ENCODE data around the gene ANKRA2. TPM values are rescaled to one million over a fixed set of nuclear protein-coding genes. Genes with fewer than 3 reads are reported as not detected.

ANKRA2 gene, protein sequence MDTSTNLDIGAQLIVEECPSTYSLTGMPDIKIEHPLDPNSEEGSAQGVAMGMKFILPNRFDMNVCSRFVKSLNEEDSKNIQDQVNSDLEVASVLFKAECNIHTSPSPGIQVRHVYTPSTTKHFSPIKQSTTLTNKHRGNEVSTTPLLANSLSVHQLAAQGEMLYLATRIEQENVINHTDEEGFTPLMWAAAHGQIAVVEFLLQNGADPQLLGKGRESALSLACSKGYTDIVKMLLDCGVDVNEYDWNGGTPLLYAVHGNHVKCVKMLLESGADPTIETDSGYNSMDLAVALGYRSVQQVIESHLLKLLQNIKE
- 10 to 100 TPM; 15.3 to 17.6 TPM for total RNA-seq

GRCh38 chr5:73565139-73565968 lies at the start of gene ANKRA2, which contains the start of gene UTP15:
ANKRA2 (minus strand) TSS chr5:73565639; CDS start chr5:73562881, 2,758 bp downstream.
UTP15 (plus strand) TSS chr5:73565743; CDS start chr5:73567345, 1,602 bp downstream.

Other genes starting within 250 kb of the ANKRA2 start
- gene FOXD1, start 116.9 kb downstream of the ANKRA2 start, total RNA-seq = not detected
- gene BTF3, start 67.2 kb downstream of the ANKRA2 start, total RNA-seq = 100 to 1,000 TPM; 137 to 217 TPM
- 10 to 100 TPM; 31.0 to 51.6 TPM for gene UTP15, start 104 bp upstream of the ANKRA2 start, total RNA-seq
- 1 to 10 TPM; 3.3 to 4.5 TPM for gene ARHGEF28, start 60.6 kb upstream of the ANKRA2 start, total RNA-seq

All from melanocyte of skin (primary cell).